ENCODE measurements around the gene NEU2.
"Not testable (repeated sequence)": the region's sequence is repeated elsewhere in the genome, so short reads cannot be mapped to it uniquely, and the experiment has no call there.

NEU2 gene

DNA sequence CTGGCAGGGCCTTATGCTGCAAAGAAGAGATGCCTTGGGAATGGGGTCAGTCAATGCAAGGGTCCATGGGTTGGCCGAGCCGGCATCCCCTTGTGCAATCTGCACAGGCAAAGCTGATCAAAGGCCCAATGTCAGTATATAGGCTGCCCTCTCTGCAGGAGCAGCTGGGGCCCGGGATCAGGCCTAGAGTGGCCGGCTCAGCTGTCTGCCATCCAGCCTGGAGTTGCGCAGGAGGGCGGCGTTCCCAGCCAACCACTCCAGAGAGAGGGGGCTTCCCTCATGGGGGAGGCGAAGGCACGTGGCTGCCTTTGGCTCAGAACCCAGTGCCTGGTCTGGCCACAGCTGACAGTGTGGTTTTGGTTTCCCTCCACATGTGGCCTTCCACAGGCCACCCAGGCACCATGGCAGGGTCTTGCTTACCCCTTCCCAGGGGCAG is 31.5 kb downstream of the NEU2 start:
- ChIA-PET POLR2A (no interaction called here), CTCF (interaction anchor here (0.6 kb wide), 1 partner anchor 1095 kb away, joined by 3 read pairs; no protein-coding TSS in a partner anchor)
- TF ChIP-seq ARNT (IDR thresholded peaks at IDR 0.05), result no peak
- no peak for TF ChIP-seq TARDBP (IDR thresholded peaks at IDR 0.05)
- no peak for TF ChIP-seq FOXA1 (IDR thresholded peaks at IDR 0.05)
- TF ChIP-seq BHLHE40 (IDR thresholded peaks at IDR 0.05; ENCODE audit: borderline replicate concordance), result no peak
- no peak for DNase-seq (ENCODE audit: extremely low spot score)

DNA sequence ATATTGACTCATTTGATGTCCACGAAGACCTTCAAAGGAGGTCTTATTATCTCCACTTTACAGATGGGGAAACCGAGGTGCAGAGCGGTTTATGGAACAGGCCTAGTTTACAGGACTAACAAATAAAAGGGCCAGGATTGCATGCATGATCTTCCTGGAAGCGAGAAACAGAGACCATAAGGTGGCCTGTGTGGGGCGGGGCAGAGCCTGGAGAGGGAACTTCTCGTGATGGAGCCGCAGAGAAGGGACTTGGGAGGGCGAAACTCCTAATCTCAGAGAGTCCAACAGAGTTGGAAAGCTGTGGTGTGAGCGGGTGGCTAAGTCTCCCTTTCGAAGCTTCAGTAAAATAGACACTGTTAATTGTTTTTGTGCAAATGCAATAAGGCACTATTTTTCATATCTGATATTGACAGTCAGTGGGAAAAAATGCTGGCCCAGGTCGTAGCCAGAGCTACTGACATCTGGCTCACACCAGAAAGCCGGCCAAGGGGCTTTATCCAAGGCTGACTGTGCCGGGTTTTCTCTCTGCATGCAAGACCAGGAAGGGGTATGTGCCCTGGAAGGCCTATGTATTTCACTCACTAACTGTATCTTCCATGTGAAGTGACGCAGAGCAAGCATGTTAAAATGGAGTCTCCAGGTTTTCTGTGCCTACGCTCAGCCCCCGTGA is 32.2 kb downstream of the NEU2 start:
- ChIA-PET CTCF (no interaction called here), POLR2A (no interaction called here)
- no peak for DNase-seq (ENCODE audit: extremely low spot score)
- TF ChIP-seq SP1 (IDR thresholded peaks at IDR 0.05), result no peak
- no peak for TF ChIP-seq L3MBTL2 (conservative IDR thresholded peaks at IDR 0.05)
- TF ChIP-seq ELF4 (IDR thresholded peaks at IDR 0.05), result no peak
- TF ChIP-seq HDGF (IDR thresholded peaks at IDR 0.05; ENCODE audit: borderline replicate concordance), result no peak
- no peak for TF ChIP-seq FOXA1 (IDR thresholded peaks at IDR 0.05)

DNA sequence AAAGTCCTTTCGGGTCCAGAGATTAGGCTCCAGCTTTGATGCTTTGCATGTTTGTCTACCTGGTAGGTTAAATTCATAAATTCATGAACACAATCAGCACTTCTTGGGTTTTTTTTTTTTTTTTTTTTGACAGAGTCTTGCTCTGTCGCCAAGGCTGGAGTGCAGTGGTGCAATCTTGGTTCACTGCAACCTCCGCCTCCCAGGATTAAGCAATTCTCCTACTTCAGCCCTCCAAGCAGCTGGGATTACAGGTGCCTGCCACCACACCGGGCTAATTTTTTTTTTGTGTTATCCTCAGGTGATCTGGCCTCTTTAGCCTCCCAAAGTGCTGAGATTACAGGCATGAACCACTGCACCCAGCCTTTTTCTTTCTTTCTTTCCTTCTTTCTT is 32.7 kb downstream of the NEU2 start:
- POLR2A ChIA-PET; DNase-seq (ENCODE audit: extremely low spot score); CTCF ChIA-PET: not testable (repeated sequence)

DNA sequence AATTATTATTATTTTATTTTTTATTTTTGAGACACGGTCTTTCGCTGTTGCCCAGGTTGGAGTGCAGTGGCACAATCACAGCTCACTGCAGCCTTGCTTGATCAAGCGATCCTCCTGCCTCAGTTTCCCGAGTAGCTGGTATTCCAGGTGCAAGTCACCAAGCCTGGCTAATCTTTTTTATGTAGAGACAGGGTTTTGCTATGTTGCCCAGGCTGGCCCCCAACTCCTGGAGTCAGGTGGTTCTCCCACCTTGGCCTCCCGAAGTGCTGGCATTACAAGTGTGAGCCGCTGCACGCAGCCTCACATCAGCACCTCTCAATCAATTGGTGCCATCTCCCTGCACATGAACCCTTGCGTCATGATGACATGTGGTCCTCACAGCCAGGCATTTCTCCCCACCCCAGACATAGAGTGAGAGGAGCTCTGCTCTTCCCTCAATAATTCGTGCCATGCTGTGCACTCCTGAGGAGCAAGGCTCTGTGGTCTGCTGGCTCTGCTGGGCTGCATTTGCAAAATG is 33.5 kb downstream of the NEU2 start:
- ChIA-PET POLR2A (no interaction called here), CTCF (no interaction called here)
- no peak for DNase-seq (ENCODE audit: extremely low spot score)

DNA sequence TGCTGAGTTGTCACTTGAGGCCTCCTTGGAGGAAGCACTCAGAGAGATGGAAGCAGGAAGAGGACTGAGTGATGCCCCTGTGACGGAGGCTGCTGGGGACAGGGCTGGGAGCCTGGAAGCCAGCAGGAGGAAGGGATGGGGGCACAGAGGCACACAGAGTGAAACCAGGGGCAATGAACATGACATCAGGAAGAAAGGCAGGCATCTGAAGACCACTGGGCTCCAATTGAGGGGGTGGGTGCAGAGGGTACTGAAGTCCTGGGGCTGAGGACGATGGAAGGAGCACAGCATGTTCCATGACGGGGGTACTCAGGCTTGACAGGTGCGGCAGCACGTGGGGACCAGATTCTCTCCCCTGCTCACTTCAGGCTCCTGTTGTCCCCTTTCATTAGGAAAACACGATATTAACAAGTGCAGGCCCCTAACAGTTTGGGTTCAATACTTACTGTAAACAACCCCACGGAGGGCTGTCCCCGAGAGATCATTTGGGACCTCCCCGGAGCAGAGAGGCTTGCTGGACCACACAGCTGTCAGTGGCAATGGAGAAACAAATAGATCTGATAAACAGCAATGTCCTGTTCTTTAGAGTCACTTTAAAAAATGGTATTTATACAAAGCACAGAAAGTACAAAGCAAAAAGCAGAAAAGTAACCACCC is 36.4 kb downstream of the NEU2 start:
- ChIA-PET CTCF (no interaction called here), POLR2A (no interaction called here)
- DNase-seq (ENCODE audit: extremely low spot score), result no peak
- no peak for TF ChIP-seq HDGF (IDR thresholded peaks at IDR 0.05; ENCODE audit: borderline replicate concordance)
- TF ChIP-seq, protein P1, sequence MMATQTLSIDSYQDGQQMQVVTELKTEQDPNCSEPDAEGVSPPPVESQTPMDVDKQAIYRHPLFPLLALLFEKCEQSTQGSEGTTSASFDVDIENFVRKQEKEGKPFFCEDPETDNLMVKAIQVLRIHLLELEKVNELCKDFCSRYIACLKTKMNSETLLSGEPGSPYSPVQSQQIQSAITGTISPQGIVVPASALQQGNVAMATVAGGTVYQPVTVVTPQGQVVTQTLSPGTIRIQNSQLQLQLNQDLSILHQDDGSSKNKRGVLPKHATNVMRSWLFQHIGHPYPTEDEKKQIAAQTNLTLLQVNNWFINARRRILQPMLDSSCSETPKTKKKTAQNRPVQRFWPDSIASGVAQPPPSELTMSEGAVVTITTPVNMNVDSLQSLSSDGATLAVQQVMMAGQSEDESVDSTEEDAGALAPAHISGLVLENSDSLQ (IDR thresholded peaks at IDR 0.05), result no peak

More for the DNA sequence above, 33.5 kb downstream of the NEU2 start:
- TF ChIP-seq ARNT (IDR thresholded peaks at IDR 0.05) (no peak), NFRKB (IDR thresholded peaks at IDR 0.05) (no peak), HDGF (IDR thresholded peaks at IDR 0.05; ENCODE audit: borderline replicate concordance) (no peak), SUZ12 (IDR thresholded peaks at IDR 0.05) (no peak), CTBP1 (IDR thresholded peaks at IDR 0.05; ENCODE audit: borderline replicate concordance) (no peak), FOXA1 (IDR thresholded peaks at IDR 0.05) (no peak), LEF1 (IDR thresholded peaks at IDR 0.05; ENCODE audit: borderline replicate concordance) (no peak), FOXK2 (IDR thresholded peaks at IDR 0.05) (no peak)
- TF ChIP-seq, protein P1 (IDR thresholded peaks at IDR 0.05), result no peak

DNA sequence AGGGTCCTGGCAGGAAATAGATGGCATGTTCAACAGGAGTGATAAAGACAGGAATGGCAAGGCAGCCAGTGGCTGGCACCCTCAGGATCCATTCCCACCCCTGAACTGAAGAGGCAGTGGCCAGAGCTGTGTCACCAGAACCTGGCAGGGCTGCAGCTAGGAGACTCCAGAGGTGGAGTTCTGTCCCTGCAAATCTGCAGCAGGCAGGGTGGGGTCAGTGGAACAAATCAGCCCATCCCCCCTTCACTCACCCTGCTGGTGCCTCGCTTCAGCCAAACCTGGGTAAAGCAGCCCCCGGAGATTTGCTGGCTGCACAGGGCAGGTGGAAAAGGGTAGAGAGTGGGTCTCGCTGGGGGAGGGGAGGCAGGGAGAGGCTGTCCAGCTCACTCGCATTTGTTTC is 40.4 kb downstream of the NEU2 start:
- ChIA-PET POLR2A (no interaction called here), CTCF (no interaction called here)
- TF ChIP-seq BHLHE40 (IDR thresholded peaks at IDR 0.05; ENCODE audit: borderline replicate concordance) (no peak), LEF1 (IDR thresholded peaks at IDR 0.05; ENCODE audit: borderline replicate concordance) (no peak)
- DNase-seq (ENCODE audit: extremely low spot score), result no peak

DNA sequence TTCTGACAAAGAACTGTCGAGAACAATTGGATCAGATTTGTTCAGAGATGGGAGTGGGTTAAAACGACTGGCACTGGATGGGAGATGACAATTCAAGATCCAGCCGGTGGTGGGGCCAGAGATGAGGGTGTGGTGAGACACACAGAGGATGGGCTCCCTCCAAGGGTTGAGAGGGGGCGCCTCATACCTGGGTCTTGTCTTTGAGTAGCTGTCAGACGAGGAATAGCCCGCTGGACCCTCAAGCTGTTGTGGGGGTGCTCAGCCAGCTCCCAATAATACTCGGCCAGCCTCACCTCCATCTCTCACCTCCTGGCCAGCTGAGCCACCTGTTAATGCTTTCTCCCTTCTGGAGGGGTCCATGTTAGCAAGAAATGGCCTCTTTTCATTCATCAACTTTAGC is 41.6 kb downstream of the NEU2 start:
- no peak for DNase-seq (ENCODE audit: extremely low spot score)
- POLR2A ChIA-PET, result no interaction called here
- no peak for TF ChIP-seq LEF1 (IDR thresholded peaks at IDR 0.05; ENCODE audit: borderline replicate concordance)
- TF ChIP-seq BHLHE40 (IDR thresholded peaks at IDR 0.05; ENCODE audit: borderline replicate concordance), result no peak
- no peak for TF ChIP-seq SUZ12 (IDR thresholded peaks at IDR 0.05)
- CTCF ChIA-PET, result no interaction called here

DNA sequence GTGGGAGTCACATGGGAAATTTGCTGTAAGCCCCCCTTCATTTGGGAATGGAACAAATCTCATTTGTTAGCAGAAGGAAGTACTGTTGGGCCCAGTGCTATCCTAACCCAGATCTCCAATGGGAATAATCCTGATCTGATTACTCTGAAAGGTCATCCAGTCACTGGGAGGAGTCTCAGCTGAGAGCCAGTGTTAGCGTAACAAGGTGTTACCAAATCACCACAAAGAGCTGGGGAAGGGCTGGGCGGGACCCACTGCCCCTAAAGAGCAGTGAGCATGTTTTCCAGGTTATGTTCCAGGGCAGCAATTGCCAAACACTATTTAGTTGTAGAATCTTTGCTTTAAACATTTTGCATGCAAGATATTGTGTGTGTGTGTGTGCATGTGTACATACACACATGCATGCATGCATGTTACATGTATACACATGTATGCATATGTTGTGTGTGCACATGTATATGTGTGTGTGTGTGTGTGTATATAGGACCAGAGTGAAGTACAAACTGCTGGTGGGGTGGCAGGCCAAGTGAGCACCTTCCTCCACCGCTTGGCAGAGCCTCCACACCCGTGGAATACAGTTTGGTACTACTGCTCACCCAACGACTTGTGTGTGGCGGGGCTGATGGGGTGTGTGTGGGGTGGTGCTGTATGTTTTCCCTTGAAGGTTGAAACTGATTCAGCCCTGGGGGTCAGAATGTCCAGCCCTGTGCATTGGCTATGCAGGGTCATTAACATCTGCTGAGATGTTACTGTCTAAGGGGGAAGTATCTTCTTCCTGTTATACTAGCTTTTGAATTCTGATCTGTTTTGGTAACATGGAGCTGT is 42.9 kb downstream of the NEU2 start:
- POLR2A ChIA-PET, result no interaction called here
- no peak for DNase-seq (ENCODE audit: extremely low spot score)

More for the DNA sequence above, 42.9 kb downstream of the NEU2 start:
- CTCF ChIA-PET, result interaction anchor here (0.6 kb wide), 1 partner anchor 779 kb away, joined by 4 read pairs; the partner anchor contains the start of gene HJURP
- no peak for TF ChIP-seq SP1 (IDR thresholded peaks at IDR 0.05)
- TF ChIP-seq ARNT (IDR thresholded peaks at IDR 0.05), result no peak

Data from HEK293T (cell line).